H9 (cell line): ENCODE data around the gene SGCD. TPM values are rescaled to one million over a fixed set of nuclear protein-coding genes. Genes with fewer than 3 reads are reported as not detected.

Experiments used
- DNase-seq: peaks from one replicate; pipeline ENCODE4 v3.0.0-alpha.2; 2017
- H2AFZ ChIP-seq: one replicate; pipeline ENCODE4 v1.6.1; 2013; ENCODE audit warnings: mild to moderate bottlenecking, low read length, control low read depth, moderate library complexity
- H2AK5ac ChIP-seq: 2 replicates; pipeline ENCODE4 v1.6.1; 2013; ENCODE audit warnings: low read length, control low read depth, mixed read lengths; ENCODE audit not compliant: insufficient read length
- H2BK120ac ChIP-seq: one replicate; pipeline ENCODE4 v1.6.1; 2013; ENCODE audit warnings: low read depth, mild to moderate bottlenecking, low read length, control low read depth, inconsistent platforms; ENCODE audit not compliant: poor library complexity, severe bottlenecking
- H2BK12ac ChIP-seq: 2 replicates; pipeline ENCODE4 v1.6.1; 2013; ENCODE audit warnings: low read length, control low read depth, mixed read lengths, low read depth; ENCODE audit not compliant: insufficient read length
- H2BK15ac ChIP-seq: 2 replicates; pipeline ENCODE4 v1.6.1; 2013; ENCODE audit warnings: low read depth, low read length, control low read depth
- H2BK20ac ChIP-seq: one replicate; pipeline ENCODE4 v1.6.1; 2013; ENCODE audit warnings: low read depth, mild to moderate bottlenecking, low read length, control low read depth, inconsistent platforms; ENCODE audit not compliant: poor library complexity, severe bottlenecking
- H2BK5ac ChIP-seq: 2 replicates; pipeline ENCODE4 v1.6.1; 2013; ENCODE audit warnings: low read length, control low read depth, mixed read lengths; ENCODE audit not compliant: insufficient read length
- H3K14ac ChIP-seq: 2 replicates; pipeline ENCODE4 v1.6.1; 2013; ENCODE audit warnings: low read length, control low read depth; ENCODE audit not compliant: insufficient read depth
- H3K18ac ChIP-seq: 2 replicates; pipeline ENCODE4 v1.6.1; 2013; ENCODE audit warnings: low read depth, mild to moderate bottlenecking, mixed read lengths, low read length, control low read depth; ENCODE audit not compliant: insufficient read length
- H3K23ac ChIP-seq: 2 replicates; pipeline ENCODE4 v1.6.1; 2013; ENCODE audit warnings: low read length, control low read depth, mixed read lengths, low read depth; ENCODE audit not compliant: insufficient read length
- H3K23me2 ChIP-seq: 2 replicates; pipeline ENCODE4 v1.6.1; 2013; ENCODE audit warnings: low read depth, mild to moderate bottlenecking, mixed read lengths, low read length, control low read depth; ENCODE audit not compliant: insufficient read length, poor library complexity, severe bottlenecking
- H3K27ac ChIP-seq: 2 replicates; pipeline ENCODE4 v1.5.1; 2013; ENCODE audit warnings: low read length, control low read depth, mixed read lengths, low read depth; ENCODE audit not compliant: insufficient read length
- H3K27me3 ChIP-seq: 2 replicates; pipeline ENCODE4 v1.6.1; 2013; ENCODE audit warnings: low read length, control low read depth, inconsistent platforms; ENCODE audit not compliant: insufficient read depth
- H3K4ac ChIP-seq: 2 replicates; pipeline ENCODE4 v1.6.1; 2013; ENCODE audit warnings: low read depth, mild to moderate bottlenecking, control low read depth, inconsistent platforms, low read length, moderate library complexity
- H3K4me1 ChIP-seq: 2 replicates; pipeline ENCODE4 v1.6.1; 2013; ENCODE audit warnings: low read length, control low read depth, inconsistent platforms; ENCODE audit not compliant: insufficient read depth
- H3K4me2 ChIP-seq: 2 replicates; pipeline ENCODE4 v1.6.1; 2013; ENCODE audit warnings: low read length, control low read depth, mixed read lengths; ENCODE audit not compliant: insufficient read length, insufficient read depth
- H3K56ac ChIP-seq: 2 replicates; pipeline ENCODE4 v1.6.1; 2013; ENCODE audit warnings: low read depth, mild to moderate bottlenecking, mixed read lengths, low read length, control low read depth; ENCODE audit not compliant: insufficient read length
- H3K79me1 ChIP-seq: 2 replicates; pipeline ENCODE4 v1.6.1; 2013; ENCODE audit warnings: low read depth, mild to moderate bottlenecking, moderate library complexity, low read length, control low read depth, inconsistent platforms; ENCODE audit not compliant: insufficient read depth, poor library complexity, severe bottlenecking
- H3K79me2 ChIP-seq: 2 replicates; pipeline ENCODE4 v1.6.1; 2013; ENCODE audit warnings: low read length, control low read depth, inconsistent platforms; ENCODE audit not compliant: insufficient read depth
- H3K9ac ChIP-seq: 2 replicates; pipeline ENCODE4 v1.6.1; 2013; ENCODE audit warnings: low read length, control low read depth, mixed read lengths; ENCODE audit not compliant: insufficient read length; ENCODE audit errors: extremely low read depth
- H3K9me3 ChIP-seq: one replicate; pipeline ENCODE4 v1.6.1; 2013; ENCODE audit warnings: low read depth, low read length, inconsistent platforms; ENCODE audit not compliant: control insufficient read depth
- H3T11ph ChIP-seq: one replicate; pipeline ENCODE4 v1.6.1; 2013; ENCODE audit warnings: mild to moderate bottlenecking, low read length, control low read depth, inconsistent platforms
- H4K20me1 ChIP-seq: one replicate; pipeline ENCODE4 v1.6.1; 2013; ENCODE audit not compliant: control insufficient read depth, insufficient read length, insufficient read depth
- H4K5ac ChIP-seq: 2 replicates; pipeline ENCODE4 v1.6.1; 2013; ENCODE audit warnings: low read depth, mild to moderate bottlenecking, mixed read lengths, low read length, control low read depth; ENCODE audit not compliant: insufficient read length
- H4K8ac ChIP-seq: replicated peaks from 2 replicates; pipeline ENCODE4 v1.6.1; 2013; ENCODE audit warnings: low read length, control low read depth, mixed read lengths, low read depth; ENCODE audit not compliant: insufficient read length
- H4K91ac ChIP-seq: 2 replicates; pipeline ENCODE4 v1.6.1; 2013; ENCODE audit warnings: low read depth, mild to moderate bottlenecking, moderate library complexity, mixed read lengths, low read length, control low read depth; ENCODE audit not compliant: insufficient read length
- H3K27ac Mint-ChIP-seq, 3 experiments: 2 replicates in 2 of 3; 3 replicates in 1 of 3; pipeline ENCODE4 v1.8.0; 2020 to 2021; ENCODE audit warnings: mixed read lengths in 3 of 3, mild to moderate bottlenecking in 1 of 3, moderate library complexity in 1 of 3
- H3K27me3 Mint-ChIP-seq: 2 replicates; pipeline ENCODE4 v1.8.0; 2021; ENCODE audit warnings: low read depth, mild to moderate bottlenecking, moderate library complexity, mixed read lengths
- H3K36me3 Mint-ChIP-seq, 3 experiments: 2 replicates in 2 of 3; 3 replicates in 1 of 3; pipeline ENCODE4 v1.8.0; 2020 to 2021; ENCODE audit warnings: low read depth in 3 of 3, mixed read lengths in 3 of 3; ENCODE audit not compliant: insufficient read depth in 1 of 3
- H3K4me1 Mint-ChIP-seq, 2 experiments: 2 replicates each; pipeline ENCODE4 v1.8.0; 2020; ENCODE audit warnings: mixed read lengths in 2 of 2
- H3K4me3 Mint-ChIP-seq, 2 experiments: 2 replicates in 1 of 2; 3 replicates in 1 of 2; pipeline ENCODE4 v1.8.0; 2020 to 2021; ENCODE audit warnings: mild to moderate bottlenecking in 2 of 2, mixed read lengths in 2 of 2, moderate library complexity in 1 of 2
- H3K9me3 Mint-ChIP-seq, 2 experiments: 2 replicates in 1 of 2; 3 replicates in 1 of 2; pipeline ENCODE4 v1.8.0; 2020; ENCODE audit warnings: mild to moderate bottlenecking in 2 of 2, mixed read lengths in 2 of 2, moderate library complexity in 1 of 2
- WGBS: extraction: QIAGEN DNeasy Blood & Tissue Kit; methylation state at CpG from one replicate; pipeline ENCODE4 v1.1.7; 2013; ENCODE audit warnings: missing lambda C conversion rate, low lambda C conversion rate, mixed read lengths; ENCODE audit not compliant: insufficient read length; ENCODE audit errors: extremely low coverage; 5-methylcytosine and 5-hydroxymethylcytosine counted together
- total RNA-seq: library from RNA; stranded (reverse); gene quantifications from 2 replicates; pipeline ENCODE4 v1.2.1, GENCODE V29; 2021
- TF ChIP-seq, protein P1 (sequence below): fragments of 200-600 bp; sonication (generic); conservative IDR thresholded peaks from 3 replicates; pipeline ENCODE4 v1.8.0; 2021; ENCODE audit warnings: antibody characterized with exemption, mild to moderate bottlenecking

SGCD gene
- total RNA-seq, 1 experiment from 2014 or later: 0.11 TPM

DNA sequence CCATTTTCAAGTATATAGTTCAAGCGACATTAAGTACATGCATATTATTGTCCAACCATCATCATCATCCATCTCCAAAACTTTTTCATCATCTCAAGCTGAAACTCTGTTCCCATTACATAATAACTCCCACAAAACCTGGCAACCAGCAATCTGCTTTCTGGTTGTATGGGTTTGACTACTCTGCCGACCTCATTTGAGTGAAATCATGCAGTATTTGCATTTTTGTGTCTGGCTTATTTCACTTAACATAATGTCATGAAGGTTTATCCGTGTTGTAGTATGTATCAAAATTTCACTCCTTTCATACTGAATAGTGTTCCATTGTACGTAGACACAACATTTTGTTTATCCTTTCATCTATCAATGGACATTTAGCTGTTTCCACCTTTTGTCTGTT is 74.8 kb downstream of the SGCD start:
- Histone ChIP-seq H2BK12ac (no peak overlapping the region), H3K9ac (no peak overlapping the region), H4K8ac (no peak overlapping the region), H2AK5ac (no peak overlapping the region), H3K27ac (no peak overlapping the region), H2BK120ac (no peak overlapping the region), H3K56ac (no peak overlapping the region), H2AFZ (no peak overlapping the region), H4K5ac (no peak overlapping the region), H3K4me1 (no peaks in the 10 kb centered on the region), H4K20me1 (no peaks in the 10 kb centered on the region), H3K79me1 (no peaks in the 10 kb centered on the region), H3K23ac (no peak overlapping the region), H3K79me2 (no peaks in the 10 kb centered on the region), H3K23me2 (no peaks in the 10 kb centered on the region), H3K18ac (no peak overlapping the region), H3T11ph (no peak overlapping the region), H2BK15ac (no peak overlapping the region), H2BK5ac (no peak overlapping the region), H3K14ac (no peak overlapping the region), H3K4me2 (no peak overlapping the region), H3K27me3 (no peaks in the 10 kb centered on the region), H4K91ac (no peak overlapping the region), H2BK20ac (no peak overlapping the region), H3K4ac (no peak overlapping the region), H3K9me3 (no peaks in the 10 kb centered on the region)
- TF ChIP-seq, protein P1, sequence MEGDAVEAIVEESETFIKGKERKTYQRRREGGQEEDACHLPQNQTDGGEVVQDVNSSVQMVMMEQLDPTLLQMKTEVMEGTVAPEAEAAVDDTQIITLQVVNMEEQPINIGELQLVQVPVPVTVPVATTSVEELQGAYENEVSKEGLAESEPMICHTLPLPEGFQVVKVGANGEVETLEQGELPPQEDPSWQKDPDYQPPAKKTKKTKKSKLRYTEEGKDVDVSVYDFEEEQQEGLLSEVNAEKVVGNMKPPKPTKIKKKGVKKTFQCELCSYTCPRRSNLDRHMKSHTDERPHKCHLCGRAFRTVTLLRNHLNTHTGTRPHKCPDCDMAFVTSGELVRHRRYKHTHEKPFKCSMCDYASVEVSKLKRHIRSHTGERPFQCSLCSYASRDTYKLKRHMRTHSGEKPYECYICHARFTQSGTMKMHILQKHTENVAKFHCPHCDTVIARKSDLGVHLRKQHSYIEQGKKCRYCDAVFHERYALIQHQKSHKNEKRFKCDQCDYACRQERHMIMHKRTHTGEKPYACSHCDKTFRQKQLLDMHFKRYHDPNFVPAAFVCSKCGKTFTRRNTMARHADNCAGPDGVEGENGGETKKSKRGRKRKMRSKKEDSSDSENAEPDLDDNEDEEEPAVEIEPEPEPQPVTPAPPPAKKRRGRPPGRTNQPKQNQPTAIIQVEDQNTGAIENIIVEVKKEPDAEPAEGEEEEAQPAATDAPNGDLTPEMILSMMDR: no peak
- H3K4me1 Mint-ChIP-seq: peaks cover 3 to 6% of the 10 kb centered on the region in 2 experiments; a peak in 1 of 4 replicates
- no peak overlapping the region for H3K4me3 Mint-ChIP-seq
- H3K36me3 Mint-ChIP-seq: no peaks in the 10 kb centered on the region
- H3K27me3 Mint-ChIP-seq: no peaks in the 10 kb centered on the region
- WGBS: no CpG with 5 or more reads among the region's 4 CpGs
- H3K27ac Mint-ChIP-seq: no peak overlapping the region
- no peak for DNase-seq
- no peaks in the 10 kb centered on the region; a peak in 1 of 5 replicates for H3K9me3 Mint-ChIP-seq
